HepG2 (cell line): ENCODE data around the gene MARK4. TPM values are rescaled to one million over a fixed set of nuclear protein-coding genes. Genes with fewer than 3 reads are reported as not detected.

ENCODE experiments used
- ATAC-seq: fragments of 200-7000 bp; cut with Tn5 transposase; 3 replicates; pipeline ENCODE4 v1.9.1; 2020; ENCODE audit warnings: mild to moderate bottlenecking, moderate library complexity
- BruUV-seq: library from RNA; stranded (reverse); fragments of 400-500 nt; replicated peaks from 2 replicates; lab custom pipeline; 2021; lab: Mats Ljungman, UMichigan
- CTCF ChIA-PET: fragments of 300-600 bp; formaldehyde crosslinking; extraction: SDS; loops from one replicate; lab custom pipeline; 2021; ENCODE audit warnings: low total read pairs, inconsistent platforms, low intra/inter-chr PET ratio; lab: Yijun Ruan, JAX
- POLR2A ChIA-PET: fragments of 350-600 bp; sonication (Branson Sonifier 250); formaldehyde crosslinking; loops from one replicate; lab custom pipeline; 2020; ENCODE audit warnings: antibody characterized with exemption, inconsistent platforms; lab: Yijun Ruan, JAX
- DNase-seq: peaks from one replicate; pipeline ENCODE4 v3.0.0-alpha.2; 2015; ENCODE audit warnings: low spot score
- FAIRE-seq: peaks from 3 replicates; lab custom pipeline; 2011; peaks lifted over from hg19 to GRCh38; lab: Jason Lieb, UNC
- H2AFZ ChIP-seq: one replicate; pipeline ENCODE4 v1.6.1; 2011; ENCODE audit warnings: low read length, inconsistent platforms
- H3K27ac ChIP-seq: fragments of 300-600 bp; 3 replicates; pipeline ENCODE4 v1.8.0; 2011; ENCODE audit warnings: mixed run types, mild to moderate bottlenecking, mixed read lengths, low read length, inconsistent platforms; ENCODE audit not compliant: insufficient read depth; ENCODE audit errors: extremely low read length
- H3K27me3 ChIP-seq, 2 experiments: fragments of 200-600 bp in 1 of 2; 2 replicates in 1 of 2; 3 replicates in 1 of 2; pipeline versions ENCODE4 v1.6.0 to v1.8.0; 2011; ENCODE audit warnings: low read length in 2 of 2, mild to moderate bottlenecking in 2 of 2, moderate library complexity in 2 of 2, inconsistent platforms in 1 of 2; ENCODE audit not compliant: insufficient read depth in 2 of 2, control insufficient read depth in 1 of 2
- H3K36me3 ChIP-seq, 2 experiments: fragments of 200-600 bp in 1 of 2; replicated peaks in 1 of 2; 2 replicates in 1 of 2; 3 replicates in 1 of 2; pipeline versions ENCODE4 v1.5.1 to v1.8.0; 2011; ENCODE audit warnings: low read length in 2 of 2, inconsistent platforms in 1 of 2; ENCODE audit not compliant: insufficient read depth in 2 of 2, control insufficient read depth in 1 of 2
- H3K4me1 ChIP-seq: 2 replicates; pipeline ENCODE4 v1.5.1; 2012; ENCODE audit warnings: low read length, inconsistent platforms; ENCODE audit not compliant: insufficient read depth
- H3K4me2 ChIP-seq: 2 replicates; pipeline ENCODE4 v1.6.0; 2011; ENCODE audit warnings: low read depth, low read length, inconsistent platforms
- H3K4me3 ChIP-seq, 3 experiments: fragments of 200-600 bp in 1 of 3; sonication (generic), shearing (Covaris generic) in 1 of 3; replicated peaks in 1 of 3; 2 replicates each; pipeline ENCODE4 v1.5.1; 2011 to 2016; ENCODE audit warnings: low read length in 3 of 3, inconsistent platforms in 2 of 3, low read depth in 2 of 3, mild to moderate bottlenecking in 2 of 3, control low read depth in 1 of 3, mixed read lengths in 1 of 3; ENCODE audit not compliant: insufficient read depth in 1 of 3
- H3K79me2 ChIP-seq: one replicate; pipeline ENCODE4 v1.6.1; 2011; ENCODE audit warnings: low read length, inconsistent platforms; ENCODE audit not compliant: insufficient read depth
- H3K9ac ChIP-seq: 2 replicates; pipeline ENCODE4 v1.6.0; 2011; ENCODE audit warnings: mild to moderate bottlenecking, low read depth, low read length, inconsistent platforms; ENCODE audit not compliant: insufficient read depth
- H3K9me3 ChIP-seq: 2 replicates; pipeline ENCODE4 v1.5.1; 2012; ENCODE audit warnings: mild to moderate bottlenecking, low read length
- H4K20me1 ChIP-seq: 2 replicates; pipeline ENCODE4 v1.6.0; 2011; ENCODE audit warnings: inconsistent platforms, mild to moderate bottlenecking, low read length, moderate library complexity; ENCODE audit not compliant: insufficient read depth
- KLF9 ChIP-seq: IDR thresholded peaks from 2 replicates; pipeline ENCODE4 v1.6.1; 2016; ENCODE audit warnings: low read depth
- MIER2 ChIP-seq: IDR thresholded peaks from 2 replicates; pipeline ENCODE4 v1.6.1; 2016; ENCODE audit warnings: missing biosample characterization, missing genetic modification reagents
- NFYB ChIP-seq: sonication (generic); formaldehyde crosslinking; IDR thresholded peaks from 2 replicates; pipeline ENCODE4 v1.4.0; 2020; ENCODE audit warnings: missing genetic modification reagents
- NFYC ChIP-seq: IDR thresholded peaks from 2 replicates; pipeline ENCODE4 v1.6.1; 2016; ENCODE audit warnings: missing genetic modification reagents, missing compliant biosample characterization
- RFXAP ChIP-seq: sonication (generic); formaldehyde crosslinking; IDR thresholded peaks from 2 replicates; pipeline ENCODE4 v1.4.0; 2020; ENCODE audit warnings: missing genetic modification reagents, borderline replicate concordance
- SP2 ChIP-seq: sonication (generic); formaldehyde crosslinking; IDR thresholded peaks from 2 replicates; pipeline ENCODE4 v1.5.1; 2020; ENCODE audit warnings: mild to moderate bottlenecking, missing genetic modification reagents
- TEAD3 ChIP-seq: optimal IDR thresholded peaks from 2 replicates; pipeline ENCODE3; 2016; ENCODE audit warnings: borderline replicate concordance
- ZNF652 ChIP-seq: IDR thresholded peaks from 2 replicates; pipeline ENCODE4 v1.6.1; 2016; ENCODE audit warnings: low read depth, borderline replicate concordance
- ZNF781 ChIP-seq: sonication (generic); formaldehyde crosslinking; IDR thresholded peaks from 2 replicates; pipeline ENCODE4 v1.5.1; 2020; ENCODE audit warnings: borderline replicate concordance, mild to moderate bottlenecking, missing genetic modification reagents; ENCODE audit errors: not compliant biosample characterization
- WGBS: methylation state at CpG from one replicate; pipeline ENCODE4 v1.1.6; 2017; ENCODE audit warnings: low lambda C conversion rate; 5-methylcytosine and 5-hydroxymethylcytosine counted together
- in situ Hi-C: cut with HindIII; loops from 2 replicates; pipeline ENCODE4 v1.10.0; 2017; ENCODE audit warnings: low pct_unique_long_range_greater_than_20kb; ENCODE audit not compliant: extremely low pct_ligation_motif_present
- intact Hi-C: fragments of 100-400 bp; cut with micrococcal nuclease; formaldehyde crosslinking; loops from one replicate; pipeline ENCODE4 v1.10.0; 2022; ENCODE audit not compliant: unreplicated experiment
- polyA plus RNA-seq, 8 experiments: library from polyadenylated mRNA; depleted of rRNA in 3 of 8; stranded (reverse) in 7 of 8; unstranded in 1 of 8; fragments of >200 nt; fragmentation: Illumina TruSeq in 4 of 8; extraction: Trizol in 4 of 8; gene quantifications; 2 replicates each; pipeline versions ENCODE4 v1.2.1 to v1.2.3, GENCODE V29; 2011 to 2016; ENCODE audit warnings: low read depth in 4 of 8, missing spikeins in 1 of 8, mixed read lengths in 1 of 8; ENCODE audit not compliant: insufficient read depth in 1 of 8
- total RNA-seq, 5 experiments: library from RNA; depleted of rRNA; stranded (reverse); fragments of >200 nt; fragmentation: Illumina TruSeq; extraction: Trizol; gene quantifications; 2 replicates each; pipeline ENCODE4 v1.2.3, GENCODE V29; 2016; ENCODE audit warnings: low read depth in 1 of 5
- TF ChIP-seq, protein P1 (sequence below): IDR thresholded peaks from 2 replicates; pipeline ENCODE4 v1.6.1; 2016; ENCODE audit warnings: control low read depth

MARK4 gene
- total and polyA plus RNA-seq, 2 of the 13 experiments (the other 11 are each of a cell fraction or from before 2014, with no cell fraction given) = 7.0 to 12.2 TPM

- no peak for TF ChIP-seq MIER2 (CRISPR knock-in tag)
- TF ChIP-seq KLF9 (CRISPR knock-in tag) = no peak
- no peak for TF ChIP-seq TEAD3
- TF ChIP-seq RFXAP (CRISPR knock-in tag) = no peak
- TF ChIP-seq SP2 (CRISPR knock-in tag) = peak; percentile 73
- no peak for TF ChIP-seq ZNF781 (CRISPR knock-in tag)
- peak; percentile 75 for TF ChIP-seq ZNF652 (CRISPR knock-in tag)
- peak; percentile 65; the same call in 1 of the 2 replicates for TF ChIP-seq NFYB (CRISPR knock-in tag)
- TF ChIP-seq, protein P1, sequence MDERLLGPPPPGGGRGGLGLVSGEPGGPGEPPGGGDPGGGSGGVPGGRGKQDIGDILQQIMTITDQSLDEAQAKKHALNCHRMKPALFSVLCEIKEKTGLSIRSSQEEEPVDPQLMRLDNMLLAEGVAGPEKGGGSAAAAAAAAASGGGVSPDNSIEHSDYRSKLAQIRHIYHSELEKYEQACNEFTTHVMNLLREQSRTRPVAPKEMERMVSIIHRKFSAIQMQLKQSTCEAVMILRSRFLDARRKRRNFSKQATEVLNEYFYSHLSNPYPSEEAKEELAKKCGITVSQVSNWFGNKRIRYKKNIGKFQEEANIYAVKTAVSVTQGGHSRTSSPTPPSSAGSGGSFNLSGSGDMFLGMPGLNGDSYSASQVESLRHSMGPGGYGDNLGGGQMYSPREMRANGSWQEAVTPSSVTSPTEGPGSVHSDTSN (CRISPR knock-in tag) = peak; percentile 84
- TF ChIP-seq NFYC (CRISPR knock-in tag) = peak; percentile 72
- Histone ChIP-seq H3K36me3 (peaks cover 0 to 1% of the 10 kb centered on the region in 2 experiments; a peak in 1 of 5 replicates), H3K9ac (no peak overlapping the region), H4K20me1 (no peaks in the 10 kb centered on the region), H3K27me3 (no peaks in the 10 kb centered on the region), H3K4me3 (no peak overlapping the region), H3K27ac (no peak overlapping the region), H3K4me2 (no peak overlapping the region), H3K4me1 (peaks cover 21% of the 10 kb centered on the region), H2AFZ (no peak overlapping the region), H3K79me2 (no peaks in the 10 kb centered on the region), H3K9me3 (no peaks in the 10 kb centered on the region)
- peak; percentile 20 for DNase-seq
- no TSS peak for BruUV-seq
- ChIA-PET CTCF (no interaction called here), POLR2A (no interaction called here)
- peak; percentile 22; the same call in 1 of the 3 replicates for ATAC-seq
- FAIRE-seq = no peak
- intact Hi-C loops (no loop called here), in situ Hi-C loops (no loop called here)
- WGBS = 9% methylated on average over 5 of the region's 5 CpGs
Measured at GRCh38 chr19:45305421-45305820, 54.4 kb downstream of the MARK4 start.
